ENCODE data around the gene PXMP4. TPM values are rescaled to one million over a fixed set of nuclear protein-coding genes. Genes with fewer than 3 reads are reported as not detected.

The PXMP4 gene
- total and polyA plus RNA-seq, 12 donors: 4.6 to 14.8 (median 12.0) TPM

GRCh38 chr20:33677991-33678702 lies 42.0 kb downstream of the PXMP4 start:
- Histone ChIP-seq H3K27ac (peak overlapping the region in 2 of 10 donors; percentile 28 to 45), H3K4me1 (peaks cover 4 to 29% (median 17%) of the 10 kb centered on the region in 9 donors), H3K36me3 (peaks cover 0 to 5% (median 0%) of the 10 kb centered on the region in 9 donors), H3K4me3 (no peak overlapping the region), H3K27me3 (no peaks in the 10 kb centered on the region), H3K9me3 (no peaks in the 10 kb centered on the region)
- TF ChIP-seq CTCF (IDR thresholded peaks at IDR 0.05): no peak
- intact Hi-C loops (cut with DNase I): loop anchor here in 1 of 10 donors (5.0 kb wide), 1 partner anchor 54 kb away; the partner anchor contains the start of gene ZNF341
- DNase-seq: peak in 1 of 2 donors; percentile 64
- 77 to 78% methylated on average over 15 of the region's 15 CpGs for WGBS, 2 donors
- ATAC-seq: peak in 6 of 8 donors; percentile 15 to 39 (median 34)

GRCh38 chr20:33676652-33677645 lies 43.2 kb downstream of the PXMP4 start:
- DNase-seq: no peak
- Histone ChIP-seq H3K27ac (no peak overlapping the region), H3K9me3 (no peaks in the 10 kb centered on the region), H3K4me3 (no peak overlapping the region), H3K4me1 (peaks cover 9 to 41% (median 27%) of the 10 kb centered on the region in 9 donors), H3K36me3 (peaks cover 0 to 5% (median 0%) of the 10 kb centered on the region in 9 donors), H3K27me3 (no peaks in the 10 kb centered on the region)
- 96% methylated on average over 31 of the region's 31 CpGs for WGBS, 2 donors
- no peak for TF ChIP-seq CTCF (IDR thresholded peaks at IDR 0.05)
- ATAC-seq: no peak
- intact Hi-C loops (cut with DNase I): loop anchor here in 1 of 10 donors (5.0 kb wide), 1 partner anchor 55 kb away; the partner anchor contains the start of gene ZNF341

GRCh38 chr20:33676121-33676520 lies 44.0 kb downstream of the PXMP4 start:
- H3K4me3 ChIP-seq: no peak overlapping the region
- intact Hi-C loops (cut with DNase I): loop anchor here in 1 of 10 donors (5.0 kb wide), 1 partner anchor 56 kb away; the partner anchor contains the start of gene ZNF341
- H3K4me1 ChIP-seq: peaks cover 9 to 42% (median 28%) of the 10 kb centered on the region in 9 donors

More at GRCh38 chr20:33676121-33676520, 44.0 kb downstream of the PXMP4 start:
- WGBS, 2 donors: 94 to 95% methylated on average over 11 of the region's 11 CpGs
- ATAC-seq: no peak
- no peaks in the 10 kb centered on the region for H3K27me3 ChIP-seq
- H3K27ac ChIP-seq: peak overlapping the region in 4 of 10 donors; percentile 11 to 94 (median 83)
- peaks cover 0 to 7% (median 5%) of the 10 kb centered on the region in 9 donors for H3K36me3 ChIP-seq
- H3K9me3 ChIP-seq: no peaks in the 10 kb centered on the region
- no peak for TF ChIP-seq CTCF (IDR thresholded peaks at IDR 0.05)
- no peak for DNase-seq
